Spleen (tissue), 7 donors: ENCODE data around the gene PRR5L.

Experiments used
- CTCF ChIP-seq, 11 experiments: fragments of 200-600 bp in 7 of 11; fragments of 450-650 bp in 4 of 11; sonication (generic) in 4 of 11; IDR thresholded peaks in 8 of 11; conservative IDR thresholded peaks in 3 of 11; 1 replicate in 7 of 11; 2 replicates in 4 of 11; pipeline versions ENCODE4 v1.4.0 to v1.8.0; 2016 to 2021; ENCODE audit warnings: antibody characterized with exemption in 11 of 11, inconsistent platforms in 4 of 11, mild to moderate bottlenecking in 1 of 11
- POLR2AphosphoS5 ChIP-seq, 3 donors: sonication (generic); formaldehyde crosslinking; IDR thresholded peaks; one replicate each; pipeline ENCODE4 v1.5.1; 2017; ENCODE audit warnings: antibody characterized with exemption in 3 of 3
- donor health status: DM: no; HTN: no; CAD: no; lungs with moderate emphysema.
- donor health status: DM: no; HTN: no; CAD: no.
- donor health status: DM: no; HTN: no; CAD: no.

GRCh38 chr11:36385121-36385970 lies 89.3 kb downstream of the PRR5L start:
- TF ChIP-seq CTCF (IDR thresholded peaks at IDR 0.05 in 8 of 11, conservative IDR thresholded peaks at IDR 0.05 in 3 of 11) (no peak), POLR2AphosphoS5 (IDR thresholded peaks at IDR 0.05) (no peak)
